ENCODE data around the gene LRRC8C. TPM values are rescaled to one million over a fixed set of nuclear protein-coding genes. Genes with fewer than 3 reads are reported as not detected.

The LRRC8C gene
- total RNA-seq, 1 experiment from 2014 or later, result 8.4 TPM

DNA sequence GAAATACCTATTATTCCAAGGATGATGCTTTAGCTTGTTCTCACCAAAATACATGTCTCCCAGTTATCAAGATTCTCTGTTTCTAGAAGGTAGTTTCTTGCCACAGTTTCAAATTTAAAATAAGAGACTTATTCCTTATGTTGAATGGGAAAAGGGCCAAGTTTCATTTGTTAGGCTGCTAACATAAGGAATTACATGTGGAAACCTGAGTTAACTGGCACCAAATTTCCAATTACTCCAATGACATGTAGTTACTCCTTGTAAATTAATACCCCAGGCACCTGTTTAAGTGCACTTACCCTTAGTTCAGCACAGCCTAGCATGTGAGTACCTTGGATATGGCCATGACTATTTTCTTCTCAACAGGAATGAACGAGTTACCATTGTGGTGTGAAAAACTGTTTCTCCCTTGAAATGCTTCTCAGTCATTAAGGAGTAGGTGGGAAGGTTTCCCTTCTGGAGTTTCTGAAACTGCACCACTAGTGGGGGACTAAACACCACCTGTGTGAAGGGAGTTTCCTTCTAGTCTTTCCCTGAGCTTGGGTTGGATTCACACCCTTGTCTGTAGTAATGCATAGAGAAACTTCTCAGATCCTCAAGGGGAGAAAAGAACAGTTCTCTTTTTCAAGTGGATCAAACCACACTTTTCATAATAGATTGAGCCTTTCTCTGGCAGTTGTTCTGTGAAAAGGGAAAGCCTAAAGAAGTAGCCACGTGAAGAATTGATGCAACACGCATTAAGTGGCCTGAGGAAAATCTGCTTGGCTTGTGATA is 32.3 kb upstream of the LRRC8C start:
- ChIA-PET RAD21 (ENCODE audit: low non-redundant PET in 1 of 2, low total read pairs in 2 of 2, uncharacterized antibody in 2 of 2, unreplicated experiment in 2 of 2) (no interaction called here), CTCF (interaction anchor here (0.9 kb wide), 1 partner anchor 117 kb away, joined by 3 read pairs; no protein-coding TSS in a partner anchor), POLR2A (no interaction called here)
- no peak overlapping the region for H2AFZ ChIP-seq (ENCODE audit: low read depth, low read length, poor library complexity, severe bottlenecking)
- TF ChIP-seq YY1 (IDR thresholded peaks at IDR 0.05; ENCODE audit: extremely low read depth, insufficient replicate concordance, low read depth, low read length), result no peak
- TF ChIP-seq SP1 (IDR thresholded peaks at IDR 0.05; ENCODE audit: low read depth), result no peak
- TF ChIP-seq CBX3 (IDR thresholded peaks at IDR 0.05; ENCODE audit: low read depth), result no peak
- TF ChIP-seq, protein P1, sequence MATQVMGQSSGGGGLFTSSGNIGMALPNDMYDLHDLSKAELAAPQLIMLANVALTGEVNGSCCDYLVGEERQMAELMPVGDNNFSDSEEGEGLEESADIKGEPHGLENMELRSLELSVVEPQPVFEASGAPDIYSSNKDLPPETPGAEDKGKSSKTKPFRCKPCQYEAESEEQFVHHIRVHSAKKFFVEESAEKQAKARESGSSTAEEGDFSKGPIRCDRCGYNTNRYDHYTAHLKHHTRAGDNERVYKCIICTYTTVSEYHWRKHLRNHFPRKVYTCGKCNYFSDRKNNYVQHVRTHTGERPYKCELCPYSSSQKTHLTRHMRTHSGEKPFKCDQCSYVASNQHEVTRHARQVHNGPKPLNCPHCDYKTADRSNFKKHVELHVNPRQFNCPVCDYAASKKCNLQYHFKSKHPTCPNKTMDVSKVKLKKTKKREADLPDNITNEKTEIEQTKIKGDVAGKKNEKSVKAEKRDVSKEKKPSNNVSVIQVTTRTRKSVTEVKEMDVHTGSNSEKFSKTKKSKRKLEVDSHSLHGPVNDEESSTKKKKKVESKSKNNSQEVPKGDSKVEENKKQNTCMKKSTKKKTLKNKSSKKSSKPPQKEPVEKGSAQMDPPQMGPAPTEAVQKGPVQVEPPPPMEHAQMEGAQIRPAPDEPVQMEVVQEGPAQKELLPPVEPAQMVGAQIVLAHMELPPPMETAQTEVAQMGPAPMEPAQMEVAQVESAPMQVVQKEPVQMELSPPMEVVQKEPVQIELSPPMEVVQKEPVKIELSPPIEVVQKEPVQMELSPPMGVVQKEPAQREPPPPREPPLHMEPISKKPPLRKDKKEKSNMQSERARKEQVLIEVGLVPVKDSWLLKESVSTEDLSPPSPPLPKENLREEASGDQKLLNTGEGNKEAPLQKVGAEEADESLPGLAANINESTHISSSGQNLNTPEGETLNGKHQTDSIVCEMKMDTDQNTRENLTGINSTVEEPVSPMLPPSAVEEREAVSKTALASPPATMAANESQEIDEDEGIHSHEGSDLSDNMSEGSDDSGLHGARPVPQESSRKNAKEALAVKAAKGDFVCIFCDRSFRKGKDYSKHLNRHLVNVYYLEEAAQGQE (IDR thresholded peaks at IDR 0.05; ENCODE audit: low read depth), result no peak
- H3K27me3 ChIP-seq (ENCODE audit: insufficient read depth, low read length), result no peaks in the 10 kb centered on the region
- no peak overlapping the region for H3K4me3 ChIP-seq (replicated peaks in 1 of 2; ENCODE audit: low read depth in 1 of 2, low read length in 2 of 2)
- H3K79me2 ChIP-seq (ENCODE audit: insufficient read depth, low read length), result no peaks in the 10 kb centered on the region
- no peaks in the 10 kb centered on the region for H3K9me3 ChIP-seq (ENCODE audit: control insufficient read depth in 1 of 2, insufficient read depth in 1 of 2, low read depth in 1 of 2, low read length in 2 of 2)
- no peak overlapping the region for H3K27ac ChIP-seq (ENCODE audit: low read depth, low read length)
- no peak overlapping the region for H3K9ac ChIP-seq (ENCODE audit: low read length)
- H3K36me3 ChIP-seq (ENCODE audit: control insufficient read depth in 1 of 2, insufficient read depth in 2 of 2, low read length in 2 of 2), result no peaks in the 10 kb centered on the region
- no peak for ATAC-seq
- H3K4me2 ChIP-seq (ENCODE audit: low read length), result no peak overlapping the region
- no TSS peak for BruUV-seq (replicated peaks)
- no peak for DNase-seq (ENCODE audit: low read depth, low spot score)
- no peaks in the 10 kb centered on the region for H4K20me1 ChIP-seq (ENCODE audit: insufficient read depth)
- peaks cover 4 to 5% of the 10 kb centered on the region in 2 experiments; a peak in 3 of 4 replicates for H3K4me1 ChIP-seq (ENCODE audit: control insufficient read depth in 1 of 2, insufficient read depth in 2 of 2, low read length in 2 of 2)
- H3K9me2 ChIP-seq (ENCODE audit: insufficient read depth), result no peaks in the 10 kb centered on the region
- intact Hi-C loops (cut with micrococcal nuclease), result no loop called here

Measured in HCT116 (cell line).